ENCODE data around the gene PARVB.
A peak's percentile ranks its signal among the peaks of the same experiment; 100 is the strongest.
"Not testable (repeated sequence)": the region's sequence is repeated elsewhere in the genome, so short reads cannot be mapped to it uniquely, and the experiment has no call there.

The PARVB gene

DNA sequence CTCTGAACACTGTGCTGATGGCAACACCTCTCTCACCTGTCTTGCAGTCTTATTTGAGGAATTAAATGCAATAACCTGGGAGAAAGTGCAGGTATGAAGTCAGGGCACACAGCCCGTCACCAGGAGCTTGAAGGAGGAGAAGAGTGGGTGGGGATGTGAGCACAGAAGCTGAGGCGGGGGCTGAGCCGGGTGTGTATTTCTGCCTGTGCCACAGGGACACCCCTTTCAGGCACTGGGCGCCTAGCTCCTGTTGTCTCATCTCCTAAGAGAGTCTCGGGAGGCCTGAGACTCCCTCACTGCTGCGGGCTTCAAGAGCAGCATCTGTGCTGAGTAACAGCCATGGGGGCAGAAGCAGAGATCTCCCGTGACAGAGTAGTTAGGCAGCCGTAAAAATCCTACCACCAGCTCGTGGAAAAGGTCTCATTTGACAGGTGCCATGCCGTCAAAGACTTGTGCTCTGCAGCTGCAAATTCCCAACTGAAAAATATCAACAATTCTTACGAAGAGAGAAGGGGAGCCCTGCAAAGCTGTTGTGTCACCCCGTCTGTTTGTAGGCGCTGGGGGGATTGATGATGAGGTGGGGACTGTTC is 26.8 kb downstream of the PARVB start:
- Histone ChIP-seq H3K9me3 (ENCODE audit: control insufficient read depth in 2 of 2, low read length in 2 of 2) (no peaks in the 10 kb centered on the region), H3K4me3 (ENCODE audit: low read length in 2 of 2) (no peak overlapping the region), H3K36me3 (ENCODE audit: control insufficient read depth in 2 of 2, insufficient read depth in 2 of 2, low read length in 2 of 2) (no peaks in the 10 kb centered on the region), H3K27ac (ENCODE audit: low read depth in 2 of 2, low read length in 2 of 2) (no peak overlapping the region), H3K27me3 (ENCODE audit: control insufficient read depth in 2 of 2, insufficient read depth in 2 of 2, low read length in 2 of 2) (no peaks in the 10 kb centered on the region), H3K9ac (ENCODE audit: low read depth in 1 of 2, low read length in 2 of 2) (no peak overlapping the region), H3K4me1 (ENCODE audit: control insufficient read depth in 2 of 2, insufficient read depth in 2 of 2, low read length in 2 of 2) (peaks cover 0 to 7% of the 10 kb centered on the region in 2 donors)

DNA sequence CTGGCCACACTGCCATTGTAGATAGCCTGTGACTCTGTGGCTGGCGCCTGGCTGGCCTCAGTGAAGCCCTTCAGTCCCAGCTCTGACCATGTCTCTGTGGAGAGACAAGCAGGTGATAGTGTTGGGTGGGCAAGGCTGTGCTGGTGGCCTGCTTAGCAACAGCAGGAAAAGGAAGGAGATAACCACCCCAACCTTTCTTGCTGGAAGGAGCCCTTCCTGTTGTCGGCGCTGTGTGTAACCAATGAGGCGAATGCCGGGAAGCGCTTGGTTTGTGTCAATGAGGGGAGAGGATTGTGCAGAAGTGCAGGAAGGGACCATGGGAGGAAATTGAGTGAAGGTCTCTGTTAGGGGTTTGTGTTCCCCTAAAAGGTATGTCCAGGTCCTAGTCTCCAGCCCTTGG is 27.3 kb downstream of the PARVB start:
- no peaks in the 10 kb centered on the region for H3K27me3 ChIP-seq (ENCODE audit: control insufficient read depth in 2 of 2, insufficient read depth in 2 of 2, low read length in 2 of 2)
- no peak overlapping the region for H3K9ac ChIP-seq (ENCODE audit: low read depth in 1 of 2, low read length in 2 of 2)
- peaks cover 0 to 8% of the 10 kb centered on the region in 2 donors for H3K4me1 ChIP-seq (ENCODE audit: control insufficient read depth in 2 of 2, insufficient read depth in 2 of 2, low read length in 2 of 2)
- H3K27ac ChIP-seq (ENCODE audit: low read depth in 2 of 2, low read length in 2 of 2) = no peak overlapping the region
- no peaks in the 10 kb centered on the region for H3K36me3 ChIP-seq (ENCODE audit: control insufficient read depth in 2 of 2, insufficient read depth in 2 of 2, low read length in 2 of 2)
- H3K4me3 ChIP-seq (ENCODE audit: low read length in 2 of 2) = no peak overlapping the region
- no peaks in the 10 kb centered on the region for H3K9me3 ChIP-seq (ENCODE audit: control insufficient read depth in 2 of 2, low read length in 2 of 2)

DNA sequence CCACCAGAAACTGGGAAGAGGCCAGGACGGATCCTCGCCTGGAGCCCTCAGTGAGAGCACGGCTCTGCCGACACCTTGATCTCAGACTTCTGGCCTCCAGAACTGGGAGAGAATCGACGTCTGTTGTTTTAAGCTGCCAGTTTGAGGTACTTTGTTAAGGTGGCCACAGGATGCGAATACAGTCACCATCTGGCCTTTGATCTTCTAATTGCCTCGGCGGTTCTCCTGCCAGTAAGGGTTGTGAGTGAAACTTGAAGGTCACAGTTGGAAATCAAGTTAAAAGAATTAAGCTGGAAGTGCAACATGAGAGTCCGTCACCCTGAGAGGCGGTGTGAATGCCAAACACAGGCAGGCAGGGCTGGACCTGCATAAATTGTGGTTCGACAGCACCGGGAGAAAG is 27.9 kb downstream of the PARVB start:
- no peaks in the 10 kb centered on the region for H3K36me3 ChIP-seq (ENCODE audit: control insufficient read depth in 2 of 2, insufficient read depth in 2 of 2, low read length in 2 of 2)
- peaks cover 0 to 8% of the 10 kb centered on the region in 2 donors for H3K4me1 ChIP-seq (ENCODE audit: control insufficient read depth in 2 of 2, insufficient read depth in 2 of 2, low read length in 2 of 2)
- H3K4me3 ChIP-seq (ENCODE audit: low read length in 2 of 2) = no peak overlapping the region
- no peaks in the 10 kb centered on the region for H3K9me3 ChIP-seq (ENCODE audit: control insufficient read depth in 2 of 2, low read length in 2 of 2)
- H3K27ac ChIP-seq (ENCODE audit: low read depth in 2 of 2, low read length in 2 of 2) = no peak overlapping the region
- no peak overlapping the region for H3K9ac ChIP-seq (ENCODE audit: low read depth in 1 of 2, low read length in 2 of 2)
- H3K27me3 ChIP-seq (ENCODE audit: control insufficient read depth in 2 of 2, insufficient read depth in 2 of 2, low read length in 2 of 2) = no peaks in the 10 kb centered on the region

DNA sequence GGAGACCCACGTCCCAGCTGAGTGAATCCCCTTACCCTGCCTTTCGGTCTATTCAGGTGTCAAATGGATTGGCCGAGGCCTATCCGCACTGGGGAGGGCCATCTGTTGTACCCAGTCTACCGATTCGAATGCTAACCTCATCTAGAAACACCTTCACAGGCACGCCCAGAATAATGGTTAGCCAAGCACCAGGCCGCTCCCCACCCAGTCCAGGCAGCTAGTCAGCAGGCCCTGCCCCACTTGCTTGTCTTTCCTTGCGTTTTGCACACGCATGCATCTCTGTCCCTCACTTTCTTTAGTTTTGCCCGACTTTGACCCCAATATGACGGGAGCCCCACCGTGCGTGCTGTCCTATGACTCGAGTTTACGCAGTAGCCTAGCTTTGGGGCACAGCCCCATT is 31.7 kb downstream of the PARVB start:
- peaks cover 0 to 3% of the 10 kb centered on the region in 2 donors for H3K4me1 ChIP-seq (ENCODE audit: control insufficient read depth in 2 of 2, insufficient read depth in 2 of 2, low read length in 2 of 2)

DNA sequence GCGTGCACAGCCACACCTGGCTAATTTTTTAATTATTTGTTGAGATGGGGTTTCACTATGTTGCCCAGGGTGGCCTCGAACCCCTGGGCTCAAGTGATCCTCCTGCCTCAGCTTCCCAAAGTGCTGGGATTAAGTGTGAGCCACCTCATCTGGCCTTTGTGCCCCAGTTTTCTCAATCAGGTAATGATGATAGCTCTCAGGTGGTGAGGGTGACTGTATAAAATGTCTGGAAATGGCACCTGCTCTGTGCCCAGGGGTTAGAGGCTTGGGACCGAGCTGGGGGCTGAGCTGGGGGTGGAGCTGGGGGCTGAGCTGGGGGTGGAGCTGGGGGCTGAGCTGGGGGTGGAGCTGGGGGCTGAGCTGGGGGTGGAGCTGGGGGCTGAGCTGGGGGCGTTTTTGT is 32.5 kb downstream of the PARVB start:
- H3K9ac ChIP-seq (ENCODE audit: low read depth in 1 of 2, low read length in 2 of 2); H3K9me3 ChIP-seq (ENCODE audit: control insufficient read depth in 2 of 2, low read length in 2 of 2); H3K4me1 ChIP-seq (ENCODE audit: control insufficient read depth in 2 of 2, insufficient read depth in 2 of 2, low read length in 2 of 2); H3K36me3 ChIP-seq (ENCODE audit: control insufficient read depth in 2 of 2, insufficient read depth in 2 of 2, low read length in 2 of 2); H3K27ac ChIP-seq (ENCODE audit: low read depth in 2 of 2, low read length in 2 of 2); H3K4me3 ChIP-seq (ENCODE audit: low read length in 2 of 2); H3K27me3 ChIP-seq (ENCODE audit: control insufficient read depth in 2 of 2, insufficient read depth in 2 of 2, low read length in 2 of 2): not testable (repeated sequence)

More for the DNA sequence above, 31.7 kb downstream of the PARVB start:
- Histone ChIP-seq H3K9ac (ENCODE audit: low read depth in 1 of 2, low read length in 2 of 2) (no peak overlapping the region), H3K9me3 (ENCODE audit: control insufficient read depth in 2 of 2, low read length in 2 of 2) (no peaks in the 10 kb centered on the region), H3K27me3 (ENCODE audit: control insufficient read depth in 2 of 2, insufficient read depth in 2 of 2, low read length in 2 of 2) (no peaks in the 10 kb centered on the region), H3K36me3 (ENCODE audit: control insufficient read depth in 2 of 2, insufficient read depth in 2 of 2, low read length in 2 of 2) (no peaks in the 10 kb centered on the region), H3K4me3 (ENCODE audit: low read length in 2 of 2) (no peak overlapping the region), H3K27ac (ENCODE audit: low read depth in 2 of 2, low read length in 2 of 2) (no peak overlapping the region)

DNA sequence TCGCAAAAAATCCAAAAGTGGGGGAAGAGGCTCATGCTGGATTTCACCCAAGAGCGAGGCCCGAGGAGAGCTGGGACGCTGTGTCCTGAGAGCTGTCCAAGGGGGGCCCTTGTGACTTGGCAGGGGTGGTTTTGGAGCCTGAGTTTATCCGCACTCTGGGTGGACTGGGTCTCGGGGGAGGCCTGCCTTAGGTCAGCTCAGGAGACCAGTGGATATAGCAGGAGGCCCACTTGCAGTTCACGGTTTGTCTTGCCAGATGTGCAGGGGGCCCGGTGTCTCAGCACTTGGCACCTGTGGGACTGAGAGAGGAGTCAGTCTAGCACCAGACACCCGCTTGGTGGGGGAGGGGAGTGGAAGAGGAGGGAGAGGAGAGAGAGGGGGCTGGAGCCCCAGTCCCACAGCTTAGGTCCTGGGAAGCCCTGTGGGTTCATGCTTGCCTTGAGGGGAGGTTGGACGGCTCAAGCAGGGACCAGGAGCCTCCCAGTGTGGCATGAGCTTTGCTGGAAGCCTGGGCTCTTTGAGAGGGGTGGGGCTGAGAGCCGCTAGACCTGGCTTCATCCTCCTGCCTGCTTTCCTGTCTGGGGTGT is 33.4 kb downstream of the PARVB start:
- Histone ChIP-seq H3K4me3 (ENCODE audit: low read length in 2 of 2) (no peak overlapping the region), H3K36me3 (ENCODE audit: control insufficient read depth in 2 of 2, insufficient read depth in 2 of 2, low read length in 2 of 2) (no peaks in the 10 kb centered on the region), H3K27ac (ENCODE audit: low read depth in 2 of 2, low read length in 2 of 2) (peak overlapping the region in 1 of 2 donors; percentile 2), H3K4me1 (ENCODE audit: control insufficient read depth in 2 of 2, insufficient read depth in 2 of 2, low read length in 2 of 2) (peaks cover 0 to 3% of the 10 kb centered on the region in 2 donors), H3K9ac (ENCODE audit: low read depth in 1 of 2, low read length in 2 of 2) (no peak overlapping the region), H3K27me3 (ENCODE audit: control insufficient read depth in 2 of 2, insufficient read depth in 2 of 2, low read length in 2 of 2) (no peaks in the 10 kb centered on the region), H3K9me3 (ENCODE audit: control insufficient read depth in 2 of 2, low read length in 2 of 2) (no peaks in the 10 kb centered on the region)

DNA sequence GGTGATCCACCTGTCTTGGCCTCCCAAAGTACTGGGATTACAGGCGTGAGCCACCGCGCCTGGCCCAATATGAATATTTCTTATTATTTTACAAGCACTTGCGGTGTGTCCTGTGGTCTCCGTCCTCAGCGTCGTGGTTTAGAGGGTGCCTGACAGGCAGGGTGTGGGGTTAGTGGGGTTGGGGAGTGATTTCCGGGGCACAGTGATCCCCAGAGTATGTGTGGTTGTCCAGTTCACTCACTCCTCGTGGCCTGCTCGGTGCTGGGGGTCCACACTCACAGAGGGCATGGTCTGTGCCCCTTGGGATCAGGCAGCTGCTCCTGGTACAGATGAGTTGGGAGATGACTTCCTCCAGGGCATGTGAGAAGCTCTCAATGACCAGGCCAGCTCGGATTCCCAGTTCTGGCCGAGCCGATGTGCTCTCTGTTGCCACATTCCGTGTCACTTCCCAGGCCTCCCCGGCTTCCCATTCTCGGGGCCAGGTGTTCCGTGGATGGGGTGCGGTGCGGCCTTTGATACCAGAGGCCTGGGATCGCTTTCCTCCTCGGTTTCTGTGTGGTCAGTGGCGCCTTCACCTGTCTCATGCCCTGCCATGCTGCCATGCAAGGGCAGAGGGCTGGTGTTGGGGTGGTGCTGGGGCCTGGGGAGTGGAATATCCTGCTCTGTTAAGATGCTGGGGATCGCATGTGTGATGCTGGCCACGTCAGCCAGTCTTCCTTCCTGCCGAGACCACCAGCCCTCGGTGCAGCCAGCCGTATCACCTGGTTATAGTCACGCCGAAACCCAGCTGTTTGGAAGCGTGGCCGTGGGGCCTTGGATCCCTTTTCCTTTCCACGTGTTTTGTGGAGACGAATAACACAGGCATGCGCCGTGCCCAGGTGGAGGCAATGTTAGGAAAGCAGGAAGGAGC is 39.6 kb downstream of the PARVB start:
- H3K27me3 ChIP-seq (ENCODE audit: control insufficient read depth in 2 of 2, insufficient read depth in 2 of 2, low read length in 2 of 2) = no peaks in the 10 kb centered on the region
- H3K36me3 ChIP-seq (ENCODE audit: control insufficient read depth in 2 of 2, insufficient read depth in 2 of 2, low read length in 2 of 2) = no peaks in the 10 kb centered on the region
- H3K9ac ChIP-seq (ENCODE audit: low read depth in 1 of 2, low read length in 2 of 2) = no peak overlapping the region
- H3K9me3 ChIP-seq (ENCODE audit: control insufficient read depth in 2 of 2, low read length in 2 of 2) = no peaks in the 10 kb centered on the region
- H3K4me3 ChIP-seq (ENCODE audit: low read length in 2 of 2) = no peak overlapping the region
- no peaks in the 10 kb centered on the region for H3K4me1 ChIP-seq (ENCODE audit: control insufficient read depth in 2 of 2, insufficient read depth in 2 of 2, low read length in 2 of 2)
- H3K27ac ChIP-seq (ENCODE audit: low read depth in 2 of 2, low read length in 2 of 2) = no peak overlapping the region

DNA sequence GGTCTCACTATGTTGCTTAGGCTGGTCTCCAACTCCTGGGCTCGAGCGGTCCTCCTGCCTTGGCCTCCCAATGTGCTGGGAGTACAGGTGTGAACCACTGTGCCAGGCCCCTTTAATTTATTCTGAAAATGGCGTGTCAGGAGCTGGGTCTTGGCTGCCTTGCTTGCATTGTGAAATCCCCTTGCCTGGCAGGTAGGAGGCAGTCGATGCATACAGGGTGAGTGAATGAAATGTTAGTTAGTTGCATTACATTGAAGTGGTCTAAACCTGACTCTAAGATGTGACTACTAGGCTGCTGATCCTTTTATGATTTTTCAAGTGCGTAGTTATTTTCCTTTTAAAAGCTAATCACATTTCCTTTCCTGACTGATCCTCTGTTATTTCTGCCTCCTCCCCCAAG is 42.9 kb downstream of the PARVB start:
- no peaks in the 10 kb centered on the region for H3K9me3 ChIP-seq (ENCODE audit: control insufficient read depth in 2 of 2, low read length in 2 of 2)
- H3K4me1 ChIP-seq (ENCODE audit: control insufficient read depth in 2 of 2, insufficient read depth in 2 of 2, low read length in 2 of 2) = no peaks in the 10 kb centered on the region
- H3K9ac ChIP-seq (ENCODE audit: low read depth in 1 of 2, low read length in 2 of 2) = no peak overlapping the region
- H3K27ac ChIP-seq (ENCODE audit: low read depth in 2 of 2, low read length in 2 of 2) = no peak overlapping the region
- no peaks in the 10 kb centered on the region for H3K36me3 ChIP-seq (ENCODE audit: control insufficient read depth in 2 of 2, insufficient read depth in 2 of 2, low read length in 2 of 2)
- H3K4me3 ChIP-seq (ENCODE audit: low read length in 2 of 2) = no peak overlapping the region
- H3K27me3 ChIP-seq (ENCODE audit: control insufficient read depth in 2 of 2, insufficient read depth in 2 of 2, low read length in 2 of 2) = no peaks in the 10 kb centered on the region

DNA sequence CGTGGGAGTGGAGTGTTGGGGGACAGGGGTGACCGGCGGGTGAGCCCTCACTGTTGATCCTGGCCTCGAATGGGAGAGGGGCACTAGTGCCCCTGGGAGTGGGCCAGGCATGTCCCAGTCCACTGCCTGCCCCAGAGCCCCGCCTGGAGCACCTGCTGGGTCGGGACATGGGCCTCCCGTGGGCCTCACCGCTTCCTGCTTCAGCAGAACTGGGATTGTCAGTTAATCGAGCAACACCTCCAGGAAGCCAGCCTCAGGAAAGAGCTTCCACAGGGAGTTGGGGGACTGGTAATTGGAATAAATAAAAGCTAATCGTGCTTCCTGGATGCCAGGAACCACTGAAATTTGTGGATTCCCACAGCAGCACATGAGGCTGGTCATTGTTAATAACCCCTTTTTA is 43.8 kb downstream of the PARVB start:
- no peak overlapping the region for H3K27ac ChIP-seq (ENCODE audit: low read depth in 2 of 2, low read length in 2 of 2)

DNA sequence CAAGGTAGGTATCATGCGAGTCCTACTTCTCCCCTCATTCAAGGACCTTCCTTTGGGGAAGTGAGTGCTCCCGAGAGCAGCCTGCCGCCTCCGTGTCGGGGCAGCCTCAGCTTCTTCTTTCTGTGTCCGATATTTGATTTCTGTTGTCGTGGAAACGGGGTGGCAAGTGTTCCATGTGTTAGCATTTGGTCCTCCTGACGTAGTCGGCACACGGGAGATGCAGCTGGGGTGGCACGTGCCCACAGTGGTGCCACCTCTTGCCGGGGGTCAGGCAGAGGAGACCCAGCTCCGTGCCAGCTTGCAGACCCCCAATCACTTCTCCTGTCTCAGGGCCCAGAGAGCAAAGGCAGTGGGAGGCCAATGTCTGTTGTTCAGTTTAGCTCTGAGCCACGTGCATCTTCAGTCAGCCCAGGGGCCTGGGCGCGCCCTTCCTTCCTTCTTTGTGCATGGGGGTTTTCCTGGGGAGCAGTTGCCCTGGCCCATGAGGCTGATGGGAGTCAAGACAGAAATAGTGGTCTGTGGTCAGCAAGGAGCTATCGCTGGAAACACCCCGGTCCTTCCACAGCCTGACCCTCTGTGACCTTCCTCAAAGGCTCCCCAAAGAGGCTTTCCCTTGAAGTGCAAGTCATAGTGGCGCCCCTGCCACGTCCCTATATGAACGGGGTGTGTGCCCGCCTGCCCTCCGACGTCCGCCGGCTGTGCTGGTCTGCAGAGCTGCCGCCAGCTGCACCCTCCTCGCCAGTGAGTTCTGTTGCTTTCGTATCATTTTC is 44.5 kb downstream of the PARVB start:
- Histone ChIP-seq H3K36me3 (ENCODE audit: control insufficient read depth in 2 of 2, insufficient read depth in 2 of 2, low read length in 2 of 2) (no peaks in the 10 kb centered on the region), H3K9me3 (ENCODE audit: control insufficient read depth in 2 of 2, low read length in 2 of 2) (no peaks in the 10 kb centered on the region), H3K4me3 (ENCODE audit: low read length in 2 of 2) (no peak overlapping the region), H3K27ac (ENCODE audit: low read depth in 2 of 2, low read length in 2 of 2) (peak overlapping the region in 1 of 2 donors; percentile 38), H3K27me3 (ENCODE audit: control insufficient read depth in 2 of 2, insufficient read depth in 2 of 2, low read length in 2 of 2) (no peaks in the 10 kb centered on the region), H3K9ac (ENCODE audit: low read depth in 1 of 2, low read length in 2 of 2) (no peak overlapping the region), H3K4me1 (ENCODE audit: control insufficient read depth in 2 of 2, insufficient read depth in 2 of 2, low read length in 2 of 2) (no peaks in the 10 kb centered on the region)

More for the DNA sequence above, 43.8 kb downstream of the PARVB start:
- H3K9me3 ChIP-seq (ENCODE audit: control insufficient read depth in 2 of 2, low read length in 2 of 2) = no peaks in the 10 kb centered on the region
- H3K27me3 ChIP-seq (ENCODE audit: control insufficient read depth in 2 of 2, insufficient read depth in 2 of 2, low read length in 2 of 2) = no peaks in the 10 kb centered on the region
- H3K36me3 ChIP-seq (ENCODE audit: control insufficient read depth in 2 of 2, insufficient read depth in 2 of 2, low read length in 2 of 2) = no peaks in the 10 kb centered on the region
- no peak overlapping the region for H3K9ac ChIP-seq (ENCODE audit: low read depth in 1 of 2, low read length in 2 of 2)
- H3K4me3 ChIP-seq (ENCODE audit: low read length in 2 of 2) = no peak overlapping the region
- H3K4me1 ChIP-seq (ENCODE audit: control insufficient read depth in 2 of 2, insufficient read depth in 2 of 2, low read length in 2 of 2) = no peaks in the 10 kb centered on the region

Data from mucosa of rectum (tissue), 2 donors.